Neural crest cell (in vitro differentiated cells): ENCODE results near the gene CLDN11. TPM values are rescaled to one million over a fixed set of nuclear protein-coding genes. Genes with fewer than 3 reads are reported as not detected.

Experiments
- DNase-seq: peaks from one replicate; pipeline ENCODE4 v3.0.0; 2021; ENCODE audit warnings: low read depth, mixed read lengths, low spot score
- H3K27ac Mint-ChIP-seq: one replicate; pipeline ENCODE4 v1.8.0; 2021; ENCODE audit warnings: mild to moderate bottlenecking, mixed read lengths; ENCODE audit not compliant: unreplicated experiment
- H3K27me3 Mint-ChIP-seq: 2 replicates; pipeline ENCODE4 v1.8.0; 2021; ENCODE audit warnings: low read depth, mild to moderate bottlenecking, mixed read lengths
- H3K36me3 Mint-ChIP-seq: 2 replicates; pipeline ENCODE4 v1.8.0; 2021; ENCODE audit warnings: low read depth, mild to moderate bottlenecking, mixed read lengths
- H3K4me1 Mint-ChIP-seq: 2 replicates; pipeline ENCODE4 v1.8.0; 2021; ENCODE audit warnings: mixed read lengths
- H3K4me3 Mint-ChIP-seq: one replicate; pipeline ENCODE4 v1.8.0; 2021; ENCODE audit warnings: mild to moderate bottlenecking, mixed read lengths
- H3K9me3 Mint-ChIP-seq: 2 replicates; pipeline ENCODE4 v1.8.0; 2021; ENCODE audit warnings: mixed read lengths
- CTCF ChIP-seq: fragments of 200-600 bp; sonication (generic); conservative IDR thresholded peaks from 2 replicates; pipeline ENCODE4 v1.5.0; 2021; ENCODE audit warnings: antibody characterized with exemption, mild to moderate bottlenecking
- total RNA-seq: library from RNA; stranded (reverse); gene quantifications from 2 replicates; pipeline ENCODE4 v1.2.1, GENCODE V29; 2021

CLDN11 gene
- total RNA-seq, 1 donor from 2014 or later = 2.0 TPM

- no peak for DNase-seq
- Mint-ChIP-seq H3K27ac (no peak overlapping the region), H3K27me3 (no peaks in the 10 kb centered on the region), H3K9me3 (no peaks in the 10 kb centered on the region), H3K36me3 (no peaks in the 10 kb centered on the region), H3K4me1 (peaks cover 10% of the 10 kb centered on the region), H3K4me3 (no peak overlapping the region)
- no peak for TF ChIP-seq CTCF
Measured at GRCh38 chr3:170436697-170437096, 18.0 kb downstream of the CLDN11 start.

GRCh38 chr3:170437176-170437575 lies 18.5 kb downstream of the CLDN11 start:
- DNase-seq = no peak
- Mint-ChIP-seq H3K36me3 (no peaks in the 10 kb centered on the region), H3K27me3 (no peaks in the 10 kb centered on the region), H3K27ac (no peak overlapping the region), H3K4me1 (peaks cover 10% of the 10 kb centered on the region), H3K4me3 (no peak overlapping the region), H3K9me3 (no peaks in the 10 kb centered on the region)
- no peak for TF ChIP-seq CTCF

GRCh38 chr3:170437696-170438407 lies 19.2 kb downstream of the CLDN11 start:
- peaks cover 10% of the 10 kb centered on the region for H3K4me1 Mint-ChIP-seq
- no peaks in the 10 kb centered on the region for H3K27me3 Mint-ChIP-seq
- no peak overlapping the region for H3K27ac Mint-ChIP-seq
- no peaks in the 10 kb centered on the region for H3K36me3 Mint-ChIP-seq
- no peak for TF ChIP-seq CTCF
- no peak for DNase-seq
- no peak overlapping the region for H3K4me3 Mint-ChIP-seq
- no peaks in the 10 kb centered on the region for H3K9me3 Mint-ChIP-seq

GRCh38 chr3:170438836-170439235 lies 20.2 kb downstream of the CLDN11 start:
- no peak for DNase-seq
- no peaks in the 10 kb centered on the region for H3K9me3 Mint-ChIP-seq
- no peak overlapping the region for H3K27ac Mint-ChIP-seq
- H3K36me3 Mint-ChIP-seq = no peaks in the 10 kb centered on the region
- no peak for TF ChIP-seq CTCF
- H3K4me1 Mint-ChIP-seq = peaks cover 10% of the 10 kb centered on the region
- H3K27me3 Mint-ChIP-seq = no peaks in the 10 kb centered on the region
- no peak overlapping the region for H3K4me3 Mint-ChIP-seq

GRCh38 chr3:170440344-170440743 lies 21.7 kb downstream of the CLDN11 start:
- no peak for DNase-seq

More at GRCh38 chr3:170440344-170440743, 21.7 kb downstream of the CLDN11 start:
- Mint-ChIP-seq H3K4me3 (no peak overlapping the region), H3K36me3 (no peaks in the 10 kb centered on the region), H3K27me3 (no peaks in the 10 kb centered on the region), H3K9me3 (no peaks in the 10 kb centered on the region), H3K4me1 (peaks cover 10% of the 10 kb centered on the region), H3K27ac (no peak overlapping the region)
- no peak for TF ChIP-seq CTCF
